SK-N-SH (cell line): ENCODE results near the gene TTYH3. TPM values are rescaled to one million over a fixed set of nuclear protein-coding genes. Genes with fewer than 3 reads are reported as not detected.

Experiments
- CTCF ChIA-PET: fragments of 300-600, 350-600 bp; formaldehyde crosslinking; extraction: SDS; loops from one replicate; lab custom pipeline; 2021; lab: Yijun Ruan, JAX
- POLR2A ChIA-PET: fragments of 350-600 bp; sonication (Branson Sonifier 250); formaldehyde crosslinking; extraction: SDS; loops from one replicate; lab custom pipeline; 2020; ENCODE audit warnings: antibody characterized with exemption, inconsistent platforms; lab: Yijun Ruan, JAX
- DNase-seq: peaks from one replicate; pipeline ENCODE4 v3.0.0; 2012
- H2AFZ ChIP-seq: fragments of 200-600 bp; sonication (generic); 2 replicates; pipeline ENCODE4 v1.8.1; 2016; ENCODE audit warnings: antibody characterized with exemption, mild to moderate bottlenecking, low read depth
- H3F3A ChIP-seq: fragments of 200-600 bp; sonication (generic); replicated peaks from 2 replicates; pipeline ENCODE3; 2016; ENCODE audit warnings: antibody characterized with exemption, mild to moderate bottlenecking; ENCODE audit not compliant: insufficient read depth
- H3K27ac ChIP-seq, 2 experiments: fragments of 200-500 bp in 1 of 2; fragments of 200-600 bp in 1 of 2; sonication (Bioruptor generic) in 1 of 2; sonication (generic), shearing (Covaris generic) in 1 of 2; 2 replicates each; pipeline versions ENCODE4 v1.5.1 to v1.6.1; 2014 to 2016; ENCODE audit warnings: low read depth in 2 of 2, inconsistent platforms in 1 of 2, low read length in 1 of 2, mild to moderate bottlenecking in 1 of 2, mixed read lengths in 1 of 2
- H3K27me3 ChIP-seq: fragments of 200-600 bp; sonication (generic), shearing (Covaris generic); 2 replicates; pipeline ENCODE4 v1.6.1; 2016; ENCODE audit warnings: mixed run types; ENCODE audit not compliant: insufficient read depth
- H3K36me3 ChIP-seq, 2 experiments: fragments of 200-500 bp in 1 of 2; fragments of 200-600 bp in 1 of 2; sonication (Bioruptor generic) in 1 of 2; sonication (generic) in 1 of 2; replicated peaks in 1 of 2; 2 replicates each; pipeline versions ENCODE3 to v1.5.1; 2014 to 2016; ENCODE audit warnings: low read length in 1 of 2, mild to moderate bottlenecking in 1 of 2; ENCODE audit not compliant: insufficient read depth in 2 of 2, control insufficient read depth in 1 of 2
- H3K4me1 ChIP-seq, 2 experiments: fragments of 200-500 bp in 1 of 2; fragments of 200-600 bp in 1 of 2; sonication (Bioruptor generic) in 1 of 2; sonication (generic), shearing (Covaris generic) in 1 of 2; 2 replicates each; pipeline versions ENCODE4 v1.5.1 to v1.6.1; 2014 to 2016; ENCODE audit warnings: low read depth in 1 of 2, low read length in 1 of 2, mixed run types in 1 of 2; ENCODE audit not compliant: insufficient read depth in 2 of 2, control insufficient read depth in 1 of 2
- H3K4me2 ChIP-seq: fragments of 200-600 bp; sonication (generic), shearing (Covaris generic); 2 replicates; pipeline ENCODE4 v1.6.1; 2017; ENCODE audit warnings: mixed run types
- H3K4me3 ChIP-seq, 2 experiments: fragments of 200-500 bp in 1 of 2; fragments of 200-600 bp in 1 of 2; sonication (Bioruptor generic) in 1 of 2; sonication (generic), shearing (Covaris generic) in 1 of 2; 2 replicates each; pipeline versions ENCODE4 v1.5.1 to v1.8.1; 2014 to 2016; ENCODE audit warnings: low read depth in 2 of 2, inconsistent platforms in 1 of 2, low read length in 1 of 2, mild to moderate bottlenecking in 1 of 2, mixed read lengths in 1 of 2, moderate library complexity in 1 of 2
- H3K79me2 ChIP-seq: fragments of 200-600 bp; sonication (generic); 2 replicates; pipeline ENCODE4 v1.8.1; 2017; ENCODE audit warnings: mild to moderate bottlenecking; ENCODE audit not compliant: insufficient read depth
- H3K9ac ChIP-seq: fragments of 200-600 bp; sonication (generic); 2 replicates; pipeline ENCODE4 v1.6.1; 2017; ENCODE audit warnings: mixed run types
- H3K9me2 ChIP-seq: fragments of 200-600 bp; sonication (generic); 2 replicates; pipeline ENCODE4 v1.6.1; 2017; ENCODE audit warnings: mixed run types
- H3K9me3 ChIP-seq: fragments of 200-600 bp; sonication (generic); 2 replicates; pipeline ENCODE4 v1.6.1; 2017; ENCODE audit warnings: mixed run types, mild to moderate bottlenecking, moderate library complexity
- H4K20me1 ChIP-seq: fragments of 200-600 bp; sonication (generic); 2 replicates; pipeline ENCODE4 v1.6.1; 2017; ENCODE audit warnings: mild to moderate bottlenecking, mixed run types; ENCODE audit not compliant: insufficient read depth
- CHD2 ChIP-seq: fragments of 150-350 bp; IDR thresholded peaks from 2 replicates; pipeline ENCODE4 v1.6.1; 2018; ENCODE audit warnings: low read length; ENCODE audit not compliant: partially characterized antibody
- FOSL2 ChIP-seq: IDR thresholded peaks from 2 replicates; pipeline ENCODE4 v1.4.0; 2012; ENCODE audit warnings: low read depth, mild to moderate bottlenecking, moderate library complexity, borderline replicate concordance
- FOXJ3 ChIP-seq: sonication (generic); formaldehyde crosslinking; IDR thresholded peaks from 2 replicates; pipeline ENCODE4 v1.5.1; 2020; ENCODE audit warnings: mild to moderate bottlenecking, missing genetic modification reagents
- FOXM1 ChIP-seq: IDR thresholded peaks from 2 replicates; pipeline ENCODE4 v1.4.0; 2012; ENCODE audit warnings: low read depth, mild to moderate bottlenecking
- JUND ChIP-seq: IDR thresholded peaks from 2 replicates; pipeline ENCODE4 v1.4.0; 2012
- MEF2A ChIP-seq: IDR thresholded peaks from 2 replicates; pipeline ENCODE4 v1.4.0; 2012; ENCODE audit warnings: low read depth, borderline replicate concordance
- MXI1 ChIP-seq: IDR thresholded peaks from 2 replicates; pipeline ENCODE4 v1.6.1; 2012; ENCODE audit warnings: mild to moderate bottlenecking, low read depth, low read length, improper control_type of control experiment
- NFIC ChIP-seq: IDR thresholded peaks from 2 replicates; pipeline ENCODE4 v1.4.0; 2012; ENCODE audit warnings: borderline replicate concordance
- NRF1 ChIP-seq: IDR thresholded peaks from 2 replicates; pipeline ENCODE4 v1.6.1; 2012; ENCODE audit warnings: low read depth, mild to moderate bottlenecking, low read length
- PBX3 ChIP-seq: IDR thresholded peaks from 2 replicates; pipeline ENCODE4; 2012
- RAD21 ChIP-seq: IDR thresholded peaks from 2 replicates; pipeline ENCODE4 v1.6.1; 2012; ENCODE audit warnings: mild to moderate bottlenecking, low read length
- RCOR1 ChIP-seq: fragments of 150-350 bp; IDR thresholded peaks from 2 replicates; pipeline ENCODE4 v1.6.1; 2017; ENCODE audit warnings: antibody characterized with exemption, low read length
- RFX5 ChIP-seq: IDR thresholded peaks from 2 replicates; pipeline ENCODE4 v1.6.1; 2012; ENCODE audit warnings: mild to moderate bottlenecking, improper control_type of control experiment, low read length
- RXRA ChIP-seq: IDR thresholded peaks from 2 replicates; pipeline ENCODE4 v1.4.0; 2012; ENCODE audit warnings: low read depth, mild to moderate bottlenecking, borderline replicate concordance
- SIN3A ChIP-seq: IDR thresholded peaks from 2 replicates; pipeline ENCODE4 v1.6.1; 2012; ENCODE audit warnings: low read depth, mild to moderate bottlenecking, low read length, moderate library complexity, borderline replicate concordance
- USF2 ChIP-seq: fragments of 150-350 bp; IDR thresholded peaks from 2 replicates; pipeline ENCODE4 v1.6.1; 2017; ENCODE audit warnings: antibody characterized with exemption, low read length, low read depth, borderline replicate concordance
- ZBTB33 ChIP-seq: IDR thresholded peaks from 2 replicates; pipeline ENCODE4 v1.4.0; 2012; ENCODE audit warnings: low read depth, borderline replicate concordance
- WGBS: methylation state at CpG from one replicate; pipeline ENCODE4 v1.1.6; 2017; ENCODE audit warnings: low lambda C conversion rate; 5-methylcytosine and 5-hydroxymethylcytosine counted together
- polyA plus RNA-seq, 3 experiments: library from polyadenylated mRNA; depleted of rRNA; stranded (reverse); fragments of >200 nt; gene quantifications; 2 replicates each; pipeline ENCODE4 v1.2.3, GENCODE V29; 2012
- TF ChIP-seq, protein P1 (sequence below): IDR thresholded peaks from 2 replicates; pipeline ENCODE4 v1.4.0; 2012; ENCODE audit warnings: low read depth
- TF ChIP-seq, protein P2 (sequence below): IDR thresholded peaks from 2 replicates; pipeline ENCODE4 v1.4.0; 2012; ENCODE audit warnings: low read depth, borderline replicate concordance
- TF ChIP-seq, protein P3 (sequence below): fragments of 200-600 bp; sonication (generic); IDR thresholded peaks from 2 replicates; pipeline ENCODE4 v1.6.1; 2017; ENCODE audit warnings: antibody characterized with exemption, mild to moderate bottlenecking, moderate library complexity
- TF ChIP-seq, protein P4 (sequence below): IDR thresholded peaks from 2 replicates; pipeline ENCODE4 v1.6.1; 2012; ENCODE audit warnings: mild to moderate bottlenecking, low read depth, low read length, moderate library complexity

Gene TTYH3
- polyA plus RNA-seq, 1 of the 3 experiments (the other 2 are of a cell fraction): 105 TPM

DNA sequence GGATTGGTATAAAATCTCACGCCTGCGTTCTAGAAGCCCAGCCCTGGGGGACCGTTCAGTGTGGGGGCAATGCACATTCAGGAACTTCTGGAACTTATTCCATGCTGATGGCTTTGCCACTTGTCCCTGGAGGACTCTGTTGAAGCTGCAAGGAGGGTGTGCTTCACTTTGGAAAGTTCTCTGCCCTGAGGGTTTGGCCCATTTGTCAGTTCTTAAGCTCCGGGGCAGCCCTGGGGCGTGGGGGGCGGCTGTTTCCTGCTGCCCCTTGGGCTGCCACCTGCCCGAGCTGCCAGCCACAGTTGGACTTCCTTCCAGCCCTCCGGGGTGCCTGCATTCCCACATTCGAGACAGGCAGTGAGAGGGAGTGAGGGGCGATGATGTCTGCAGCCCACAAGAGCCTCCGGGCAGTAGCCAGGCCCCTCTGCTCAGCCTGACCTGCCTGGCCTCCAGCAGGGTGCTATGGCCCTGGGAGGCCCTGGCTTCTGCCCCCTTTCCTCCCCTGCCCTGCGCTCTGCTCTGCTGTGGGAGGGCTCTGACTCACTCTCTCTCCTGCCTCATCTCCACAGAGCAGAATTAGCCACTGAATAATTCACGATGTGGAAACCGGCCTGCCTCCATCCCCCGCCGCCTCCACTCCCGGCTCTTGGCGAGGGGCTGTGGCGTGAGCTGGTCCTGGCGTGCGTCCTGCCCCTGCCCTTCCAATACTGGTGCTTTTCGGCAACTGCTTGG is 1.9 kb downstream of the TTYH3 start:
- ChIA-PET CTCF (interaction anchor here (0.6 to 10.4 kb wide), 7 partner anchors 10 to 229 kb away, joined by 3 to 54 read pairs (median 3); no protein-coding TSS in a partner anchor), POLR2A (interaction anchor here (0.6 kb wide), 1 partner anchor 394 kb away, joined by 8 read pairs; no protein-coding TSS in a partner anchor)
- H2AFZ ChIP-seq: no peak overlapping the region
- H3K27ac ChIP-seq: peak overlapping the region; percentile 89 to 92
- 5% methylated on average over 19 of the region's 22 CpGs for WGBS
- peak; percentile 65 for DNase-seq
- H3K79me2 ChIP-seq: peaks cover 68% of the 10 kb centered on the region
- peak overlapping the region; percentile 77 to 94 for H3K4me3 ChIP-seq
- no peaks in the 10 kb centered on the region for H3K9me2 ChIP-seq
- H3K4me1 ChIP-seq: peaks cover 26 to 69% of the 10 kb centered on the region in 2 experiments; a peak in 3 of 4 replicates
- H3K9ac ChIP-seq: peak overlapping the region; percentile 85
- H3F3A ChIP-seq: peaks cover 13% of the 10 kb centered on the region
- no peaks in the 10 kb centered on the region for H3K9me3 ChIP-seq
- H3K27me3 ChIP-seq: no peaks in the 10 kb centered on the region
- H3K4me2 ChIP-seq: peak overlapping the region; percentile 98
- H4K20me1 ChIP-seq: peaks cover 60% of the 10 kb centered on the region
- peaks cover 0 to 14% of the 10 kb centered on the region in 2 experiments for H3K36me3 ChIP-seq
- peak; percentile 89; the same call in 1 of the 2 replicates for TF ChIP-seq JUND
- no peak; the same call in 1 of the 2 replicates for TF ChIP-seq MEF2A
- TF ChIP-seq FOXM1: no peak
- TF ChIP-seq MXI1: no peak; the same call in 1 of the 2 replicates
- TF ChIP-seq FOXJ3 (CRISPR knock-in tag): no peak
- TF ChIP-seq CHD2: no peak
- TF ChIP-seq RCOR1: no peak; the same call in 1 of the 2 replicates
- TF ChIP-seq RAD21: no peak
- peak; percentile 77 for TF ChIP-seq NFIC
- TF ChIP-seq, protein P1, sequence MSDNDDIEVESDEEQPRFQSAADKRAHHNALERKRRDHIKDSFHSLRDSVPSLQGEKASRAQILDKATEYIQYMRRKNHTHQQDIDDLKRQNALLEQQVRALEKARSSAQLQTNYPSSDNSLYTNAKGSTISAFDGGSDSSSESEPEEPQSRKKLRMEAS: peak; percentile 91
- TF ChIP-seq, protein P2, sequence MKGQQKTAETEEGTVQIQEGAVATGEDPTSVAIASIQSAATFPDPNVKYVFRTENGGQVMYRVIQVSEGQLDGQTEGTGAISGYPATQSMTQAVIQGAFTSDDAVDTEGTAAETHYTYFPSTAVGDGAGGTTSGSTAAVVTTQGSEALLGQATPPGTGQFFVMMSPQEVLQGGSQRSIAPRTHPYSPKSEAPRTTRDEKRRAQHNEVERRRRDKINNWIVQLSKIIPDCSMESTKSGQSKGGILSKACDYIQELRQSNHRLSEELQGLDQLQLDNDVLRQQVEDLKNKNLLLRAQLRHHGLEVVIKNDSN: no peak
- TF ChIP-seq PBX3: peak; percentile 43; the same call in 1 of the 2 replicates
- no peak for TF ChIP-seq USF2
- TF ChIP-seq RFX5: no peak
- TF ChIP-seq SIN3A: peak; percentile 73; the same call in 1 of the 2 replicates
- TF ChIP-seq, protein P3, sequence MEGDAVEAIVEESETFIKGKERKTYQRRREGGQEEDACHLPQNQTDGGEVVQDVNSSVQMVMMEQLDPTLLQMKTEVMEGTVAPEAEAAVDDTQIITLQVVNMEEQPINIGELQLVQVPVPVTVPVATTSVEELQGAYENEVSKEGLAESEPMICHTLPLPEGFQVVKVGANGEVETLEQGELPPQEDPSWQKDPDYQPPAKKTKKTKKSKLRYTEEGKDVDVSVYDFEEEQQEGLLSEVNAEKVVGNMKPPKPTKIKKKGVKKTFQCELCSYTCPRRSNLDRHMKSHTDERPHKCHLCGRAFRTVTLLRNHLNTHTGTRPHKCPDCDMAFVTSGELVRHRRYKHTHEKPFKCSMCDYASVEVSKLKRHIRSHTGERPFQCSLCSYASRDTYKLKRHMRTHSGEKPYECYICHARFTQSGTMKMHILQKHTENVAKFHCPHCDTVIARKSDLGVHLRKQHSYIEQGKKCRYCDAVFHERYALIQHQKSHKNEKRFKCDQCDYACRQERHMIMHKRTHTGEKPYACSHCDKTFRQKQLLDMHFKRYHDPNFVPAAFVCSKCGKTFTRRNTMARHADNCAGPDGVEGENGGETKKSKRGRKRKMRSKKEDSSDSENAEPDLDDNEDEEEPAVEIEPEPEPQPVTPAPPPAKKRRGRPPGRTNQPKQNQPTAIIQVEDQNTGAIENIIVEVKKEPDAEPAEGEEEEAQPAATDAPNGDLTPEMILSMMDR: no peak
- peak; percentile 88; the same call in 1 of the 2 replicates for TF ChIP-seq FOSL2
- TF ChIP-seq NRF1: 0 out of 2 replicates have a peak, but pooled peaks have one; percentile 13
- TF ChIP-seq, protein P4, sequence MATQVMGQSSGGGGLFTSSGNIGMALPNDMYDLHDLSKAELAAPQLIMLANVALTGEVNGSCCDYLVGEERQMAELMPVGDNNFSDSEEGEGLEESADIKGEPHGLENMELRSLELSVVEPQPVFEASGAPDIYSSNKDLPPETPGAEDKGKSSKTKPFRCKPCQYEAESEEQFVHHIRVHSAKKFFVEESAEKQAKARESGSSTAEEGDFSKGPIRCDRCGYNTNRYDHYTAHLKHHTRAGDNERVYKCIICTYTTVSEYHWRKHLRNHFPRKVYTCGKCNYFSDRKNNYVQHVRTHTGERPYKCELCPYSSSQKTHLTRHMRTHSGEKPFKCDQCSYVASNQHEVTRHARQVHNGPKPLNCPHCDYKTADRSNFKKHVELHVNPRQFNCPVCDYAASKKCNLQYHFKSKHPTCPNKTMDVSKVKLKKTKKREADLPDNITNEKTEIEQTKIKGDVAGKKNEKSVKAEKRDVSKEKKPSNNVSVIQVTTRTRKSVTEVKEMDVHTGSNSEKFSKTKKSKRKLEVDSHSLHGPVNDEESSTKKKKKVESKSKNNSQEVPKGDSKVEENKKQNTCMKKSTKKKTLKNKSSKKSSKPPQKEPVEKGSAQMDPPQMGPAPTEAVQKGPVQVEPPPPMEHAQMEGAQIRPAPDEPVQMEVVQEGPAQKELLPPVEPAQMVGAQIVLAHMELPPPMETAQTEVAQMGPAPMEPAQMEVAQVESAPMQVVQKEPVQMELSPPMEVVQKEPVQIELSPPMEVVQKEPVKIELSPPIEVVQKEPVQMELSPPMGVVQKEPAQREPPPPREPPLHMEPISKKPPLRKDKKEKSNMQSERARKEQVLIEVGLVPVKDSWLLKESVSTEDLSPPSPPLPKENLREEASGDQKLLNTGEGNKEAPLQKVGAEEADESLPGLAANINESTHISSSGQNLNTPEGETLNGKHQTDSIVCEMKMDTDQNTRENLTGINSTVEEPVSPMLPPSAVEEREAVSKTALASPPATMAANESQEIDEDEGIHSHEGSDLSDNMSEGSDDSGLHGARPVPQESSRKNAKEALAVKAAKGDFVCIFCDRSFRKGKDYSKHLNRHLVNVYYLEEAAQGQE: peak; percentile 48; the same call in 1 of the 2 replicates
- no peak; the same call in 1 of the 2 replicates for TF ChIP-seq RXRA
- no peak for TF ChIP-seq ZBTB33
